HEK293 (cell line): ENCODE measurements around the gene PALD1.

Experiments used
- CTCF ChIA-PET: fragments of 350-600 bp; formaldehyde crosslinking; extraction: SDS; loops from one replicate; lab custom pipeline; 2021; ENCODE audit warnings: antibody characterized with exemption; lab: Yijun Ruan, JAX
- POLR2A ChIA-PET: fragments of 300-600 bp; formaldehyde crosslinking; extraction: SDS; loops from one replicate; lab custom pipeline; 2020; ENCODE audit warnings: antibody characterized with exemption, inconsistent platforms; lab: Yijun Ruan, JAX
- H3K27ac ChIP-seq: fragments of 200-500 bp; sonication (Bioruptor generic); 2 replicates; pipeline ENCODE4 v1.5.1; 2014; ENCODE audit warnings: low read depth, low read length, control low read depth, inconsistent platforms; ENCODE audit errors: extremely low read depth
- H3K36me3 ChIP-seq, 2 experiments: fragments of 200-500 bp in 1 of 2; sonication (Bioruptor generic) in 1 of 2; 1 replicate in 1 of 2; 2 replicates in 1 of 2; pipeline ENCODE4 v1.5.1; 2014 to 2017; ENCODE audit warnings: inconsistent platforms in 2 of 2, low read length in 2 of 2; ENCODE audit not compliant: control insufficient read depth in 2 of 2, insufficient read depth in 1 of 2
- H3K4me1 ChIP-seq: fragments of 200-500 bp; sonication (Bioruptor generic); 2 replicates; pipeline ENCODE4 v1.5.1; 2014; ENCODE audit warnings: mild to moderate bottlenecking, low read length, inconsistent platforms; ENCODE audit not compliant: control insufficient read depth, insufficient read depth
- H3K4me3 ChIP-seq: 2 replicates; pipeline ENCODE4 v1.5.1; 2011; ENCODE audit warnings: low read depth, mild to moderate bottlenecking, control low read depth, low read length, moderate library complexity
- H3K9me3 ChIP-seq: fragments of 200-500 bp; sonication (Bioruptor generic); 2 replicates; pipeline ENCODE4 v1.5.1; 2014; ENCODE audit warnings: low read depth, low read length, inconsistent platforms; ENCODE audit not compliant: control insufficient read depth, insufficient read depth
- BCL11B ChIP-seq: fragments of 450-650 bp; formaldehyde crosslinking; IDR thresholded peaks from 2 replicates; pipeline ENCODE4 v1.5.1; 2016; ENCODE audit warnings: low read depth, missing biosample characterization, missing genetic modification characterization
- KLF10 ChIP-seq: fragments of 450-650 bp; IDR thresholded peaks from 2 replicates; pipeline ENCODE4 v1.5.1; 2018; ENCODE audit warnings: missing biosample characterization, mild to moderate bottlenecking, missing genetic modification characterization
- KLF8 ChIP-seq: fragments of 450-650 bp; formaldehyde crosslinking; IDR thresholded peaks from 2 replicates; pipeline ENCODE4 v1.5.1; 2016; ENCODE audit warnings: missing biosample characterization, missing genetic modification characterization
- SCRT1 ChIP-seq: fragments of 450-650 bp; formaldehyde crosslinking; IDR thresholded peaks from 2 replicates; pipeline ENCODE4 v1.5.1; 2016; ENCODE audit warnings: missing biosample characterization, missing genetic modification characterization, borderline replicate concordance
- ZFP41 ChIP-seq: fragments of 450-650 bp; formaldehyde crosslinking; IDR thresholded peaks from 2 replicates; pipeline ENCODE4 v1.5.1; 2016; ENCODE audit warnings: missing biosample characterization, missing genetic modification characterization, borderline replicate concordance
- ZNF10 ChIP-seq: fragments of 450-650 bp; formaldehyde crosslinking; IDR thresholded peaks from 2 replicates; pipeline ENCODE4 v1.5.1; 2017; ENCODE audit warnings: missing biosample characterization, missing genetic modification characterization
- ZNF157 ChIP-seq: fragments of 450-650 bp; formaldehyde crosslinking; IDR thresholded peaks from 2 replicates; pipeline ENCODE4 v1.5.1; 2016; ENCODE audit warnings: missing biosample characterization, missing genetic modification characterization
- ZNF174 ChIP-seq: fragments of 450-650 bp; formaldehyde crosslinking; IDR thresholded peaks from 2 replicates; pipeline ENCODE4 v1.5.0; 2017; ENCODE audit warnings: missing biosample characterization, mild to moderate bottlenecking, missing genetic modification characterization
- ZNF214 ChIP-seq: fragments of 450-650 bp; formaldehyde crosslinking; IDR thresholded peaks from 2 replicates; pipeline ENCODE4 v1.5.1; 2017; ENCODE audit warnings: missing biosample characterization, mild to moderate bottlenecking, missing genetic modification characterization, borderline replicate concordance
- ZNF239 ChIP-seq: fragments of 450-650 bp; formaldehyde crosslinking; IDR thresholded peaks from 2 replicates; pipeline ENCODE4 v1.5.1; 2016; ENCODE audit warnings: missing biosample characterization, missing genetic modification characterization
- ZNF24 ChIP-seq: fragments of 450-650 bp; formaldehyde crosslinking; IDR thresholded peaks from 2 replicates; pipeline ENCODE4 v1.5.1; 2016; ENCODE audit warnings: missing biosample characterization, missing genetic modification characterization
- ZNF302 ChIP-seq: fragments of 450-650 bp; formaldehyde crosslinking; IDR thresholded peaks from 2 replicates; pipeline ENCODE4 v1.5.1; 2016; ENCODE audit warnings: missing biosample characterization, missing genetic modification characterization, low read depth
- ZNF510 ChIP-seq: fragments of 450-650 bp; formaldehyde crosslinking; IDR thresholded peaks from 2 replicates; pipeline ENCODE4 v1.5.1; 2018; ENCODE audit warnings: mild to moderate bottlenecking, missing genetic modification characterization, missing biosample characterization; ENCODE audit not compliant: insufficient replicate concordance
- ZNF549 ChIP-seq: fragments of 450-650 bp; IDR thresholded peaks from 2 replicates; pipeline ENCODE4 v1.5.1; 2018; ENCODE audit warnings: missing biosample characterization, missing genetic modification characterization, mild to moderate bottlenecking, inconsistent platforms, moderate library complexity
- ZNF571 ChIP-seq: fragments of 450-650 bp; formaldehyde crosslinking; IDR thresholded peaks from 2 replicates; pipeline ENCODE4 v1.5.0; 2017; ENCODE audit warnings: missing biosample characterization, missing genetic modification characterization
- ZNF623 ChIP-seq: fragments of 450-650 bp; formaldehyde crosslinking; IDR thresholded peaks from 2 replicates; pipeline ENCODE4 v1.5.1; 2016; ENCODE audit warnings: missing biosample characterization, missing genetic modification characterization
- ZNF791 ChIP-seq: fragments of 450-650 bp; formaldehyde crosslinking; IDR thresholded peaks from 2 replicates; pipeline ENCODE4 v1.5.1; 2016; ENCODE audit warnings: missing biosample characterization, missing genetic modification characterization
- ZNF830 ChIP-seq: fragments of 450-650 bp; IDR thresholded peaks from 2 replicates; pipeline ENCODE4 v1.5.0; 2018; ENCODE audit warnings: missing biosample characterization, missing genetic modification characterization, low read depth, mild to moderate bottlenecking, moderate library complexity
- ZSCAN23 ChIP-seq: fragments of 450-650 bp; formaldehyde crosslinking; IDR thresholded peaks from 2 replicates; pipeline ENCODE4 v1.5.1; 2016; ENCODE audit warnings: missing biosample characterization, missing genetic modification characterization
- ZXDB ChIP-seq: fragments of 450-650 bp; formaldehyde crosslinking; IDR thresholded peaks from 2 replicates; pipeline ENCODE4 v1.5.1; 2016; ENCODE audit warnings: missing biosample characterization, missing genetic modification characterization
- TF ChIP-seq, protein P1 (sequence below): fragments of 450-650 bp; formaldehyde crosslinking; IDR thresholded peaks from 2 replicates; pipeline ENCODE4 v1.5.1; 2016; ENCODE audit warnings: missing biosample characterization, missing genetic modification characterization
- TF ChIP-seq, protein P2 (sequence below): fragments of 450-650 bp; formaldehyde crosslinking; IDR thresholded peaks from 2 replicates; pipeline ENCODE4 v1.5.1; 2016; ENCODE audit warnings: missing biosample characterization, missing genetic modification characterization, borderline replicate concordance
- TF ChIP-seq, protein P3 (sequence below): fragments of 450-650 bp; formaldehyde crosslinking; IDR thresholded peaks from 2 replicates; pipeline ENCODE4 v1.5.1; 2017; ENCODE audit warnings: missing biosample characterization, missing genetic modification characterization

The PALD1 gene

DNA sequence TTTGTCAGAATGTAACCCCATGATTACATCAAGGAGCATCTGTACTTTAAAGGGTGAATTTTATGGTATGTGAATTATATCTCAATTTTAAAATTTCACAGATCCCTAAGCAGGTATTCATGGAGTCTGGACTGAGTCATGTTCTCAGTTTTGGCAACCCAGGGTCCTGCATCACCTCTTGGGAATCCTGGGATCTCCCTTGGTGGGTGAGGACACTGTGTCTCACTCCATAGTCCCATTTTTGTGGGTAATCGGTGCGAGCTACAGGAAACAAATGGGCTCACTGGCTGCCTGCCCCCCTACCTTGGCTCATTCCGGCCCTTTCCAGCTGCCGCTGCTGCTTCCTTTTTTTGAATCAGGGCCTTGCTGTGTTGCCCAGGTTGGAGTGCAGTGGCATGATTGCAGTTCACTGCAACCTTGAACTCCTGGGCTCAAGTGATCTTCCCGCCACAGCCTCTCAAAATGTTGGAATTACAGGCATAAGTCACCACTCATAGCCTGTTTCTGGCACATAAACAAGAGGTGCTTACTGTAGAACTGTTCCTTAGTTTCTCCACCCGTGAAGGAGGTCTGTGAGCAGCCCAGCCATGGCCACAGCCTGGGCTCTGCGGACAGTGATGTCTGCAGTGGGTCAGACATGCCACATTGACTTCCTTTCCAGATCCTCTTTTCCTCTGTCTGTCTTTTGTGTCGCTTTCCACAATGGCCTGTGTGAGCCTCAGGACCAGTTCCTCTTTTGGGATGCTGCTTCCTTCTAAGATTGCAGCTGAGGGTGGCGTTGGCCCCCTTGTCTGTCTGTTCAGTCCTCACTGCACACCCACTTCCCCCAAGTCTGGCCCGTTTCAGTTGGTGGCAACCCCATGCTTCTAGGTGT, 14.5 kb downstream of the PALD1 start (continued):
- no peak for TF ChIP-seq ZNF10 (tag by site-specific recombination)
- TF ChIP-seq, protein P1, sequence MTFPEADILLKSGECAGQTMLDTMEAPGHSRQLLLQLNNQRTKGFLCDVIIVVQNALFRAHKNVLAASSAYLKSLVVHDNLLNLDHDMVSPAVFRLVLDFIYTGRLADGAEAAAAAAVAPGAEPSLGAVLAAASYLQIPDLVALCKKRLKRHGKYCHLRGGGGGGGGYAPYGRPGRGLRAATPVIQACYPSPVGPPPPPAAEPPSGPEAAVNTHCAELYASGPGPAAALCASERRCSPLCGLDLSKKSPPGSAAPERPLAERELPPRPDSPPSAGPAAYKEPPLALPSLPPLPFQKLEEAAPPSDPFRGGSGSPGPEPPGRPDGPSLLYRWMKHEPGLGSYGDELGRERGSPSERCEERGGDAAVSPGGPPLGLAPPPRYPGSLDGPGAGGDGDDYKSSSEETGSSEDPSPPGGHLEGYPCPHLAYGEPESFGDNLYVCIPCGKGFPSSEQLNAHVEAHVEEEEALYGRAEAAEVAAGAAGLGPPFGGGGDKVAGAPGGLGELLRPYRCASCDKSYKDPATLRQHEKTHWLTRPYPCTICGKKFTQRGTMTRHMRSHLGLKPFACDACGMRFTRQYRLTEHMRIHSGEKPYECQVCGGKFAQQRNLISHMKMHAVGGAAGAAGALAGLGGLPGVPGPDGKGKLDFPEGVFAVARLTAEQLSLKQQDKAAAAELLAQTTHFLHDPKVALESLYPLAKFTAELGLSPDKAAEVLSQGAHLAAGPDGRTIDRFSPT (tag by site-specific recombination), result no peak
- TF ChIP-seq ZNF157, result no peak
- no peak for TF ChIP-seq ZNF571 (tag by site-specific recombination)
- TF ChIP-seq KLF8, result no peak
- TF ChIP-seq ZNF239 (tag by site-specific recombination), result no peak
- no peak for TF ChIP-seq ZNF791 (tag by site-specific recombination)
- TF ChIP-seq, all 188 proteins: peak for 0

DNA sequence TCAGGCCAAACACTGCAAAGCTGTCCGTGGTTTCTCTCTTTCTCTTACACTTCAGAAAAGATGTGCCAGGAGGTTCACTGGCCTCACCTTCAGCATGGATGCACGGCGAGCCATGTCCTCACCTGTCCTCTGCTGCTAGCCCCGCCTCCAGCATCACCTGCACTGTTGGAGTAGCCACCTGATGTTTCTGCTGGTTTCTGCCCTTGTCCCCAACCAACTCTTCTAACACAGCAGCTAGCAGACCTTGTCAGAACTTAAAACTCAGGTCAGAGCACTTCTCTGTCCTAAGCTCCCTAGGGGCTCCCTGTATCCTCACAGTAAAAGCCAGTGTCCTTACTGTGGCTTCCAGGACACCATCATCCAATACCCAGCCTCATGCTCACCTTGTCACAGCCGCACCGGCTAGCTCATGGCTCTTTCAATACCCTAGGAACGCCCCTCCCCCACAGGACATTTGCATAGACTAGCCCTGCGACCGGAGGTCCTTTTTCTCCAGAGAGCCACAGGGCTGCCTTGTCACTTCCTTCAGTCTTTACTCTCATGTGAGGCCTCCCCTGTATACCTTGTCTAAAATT, 15.2 kb downstream of the PALD1 start:
- Histone ChIP-seq H3K4me3 (no peak overlapping the region), H3K4me1 (peaks cover 3% of the 10 kb centered on the region), H3K27ac (no peak overlapping the region), H3K36me3 (peaks cover 0 to 4% of the 10 kb centered on the region in 2 experiments; a peak in 1 of 3 replicates), H3K9me3 (no peaks in the 10 kb centered on the region)
- POLR2A ChIA-PET, result no interaction called here
- TF ChIP-seq ZFP41, result no peak
- TF ChIP-seq ZNF623 (tag by site-specific recombination), result peak; percentile 10; the same call in 1 of the 2 replicates
- CTCF ChIA-PET, result interaction anchor here (1.2 to 2.4 kb wide), 2 partner anchors 32 to 56 kb away, joined by 3 to 9 read pairs; no protein-coding TSS in a partner anchor

DNA sequence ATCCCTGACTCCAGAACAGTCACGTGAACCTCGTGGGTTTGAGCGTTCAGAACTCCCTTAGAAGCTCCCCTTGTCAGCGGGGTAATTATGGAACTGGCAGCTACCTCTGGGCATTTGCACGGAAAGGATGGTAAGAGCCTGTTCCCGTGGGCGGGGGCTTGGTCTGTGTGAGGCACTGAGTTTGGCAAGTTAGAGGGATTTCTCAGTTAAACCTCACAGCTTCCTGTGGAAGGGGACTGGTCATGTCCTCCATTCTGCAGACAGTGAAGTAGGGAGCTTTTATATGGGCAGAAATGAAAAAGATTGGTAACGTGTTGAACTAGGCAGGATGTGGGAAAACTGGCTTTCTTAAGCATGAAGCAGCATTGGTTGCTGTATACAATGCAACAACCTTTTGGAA, 16.0 kb downstream of the PALD1 start:
- ChIA-PET POLR2A (no interaction called here), CTCF (interaction anchor here (0.6 to 2.4 kb wide), 4 partner anchors 33 to 264 kb away, joined by 3 to 9 read pairs (median 3); no protein-coding TSS in a partner anchor)
- no peaks in the 10 kb centered on the region for H3K9me3 ChIP-seq
- peaks cover 3% of the 10 kb centered on the region for H3K4me1 ChIP-seq
- H3K36me3 ChIP-seq, result peaks cover 3 to 5% of the 10 kb centered on the region in 2 experiments; a peak in 2 of 3 replicates
- peak; percentile 76 for TF ChIP-seq ZNF623 (tag by site-specific recombination)
- no peak for TF ChIP-seq ZNF830 (tag by site-specific recombination)
- no peak overlapping the region for H3K4me3 ChIP-seq
- H3K27ac ChIP-seq, result no peak overlapping the region

DNA sequence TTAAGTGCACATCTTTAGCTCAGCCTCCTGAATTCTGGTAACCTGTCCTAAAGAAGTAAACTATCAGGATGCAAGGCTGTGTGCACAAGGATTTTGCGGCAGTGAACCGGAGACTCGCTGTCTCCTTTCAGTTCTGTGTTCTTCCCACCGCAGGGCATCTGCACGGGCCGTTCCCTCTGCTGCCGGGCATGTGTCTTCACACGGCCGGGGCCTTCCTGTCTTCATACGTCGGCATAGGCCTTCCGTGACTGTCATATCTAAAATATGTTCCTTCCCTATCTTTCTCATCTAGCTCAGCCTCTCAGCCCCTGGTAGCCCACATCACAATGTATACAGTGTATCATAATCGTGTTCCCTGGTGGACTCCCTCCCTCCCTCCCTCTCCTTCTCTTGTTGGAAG, 16.4 kb downstream of the PALD1 start:
- Histone ChIP-seq H3K4me3 (no peak overlapping the region), H3K36me3 (peaks cover 3 to 5% of the 10 kb centered on the region in 2 experiments; a peak in 2 of 3 replicates), H3K27ac (no peak overlapping the region), H3K9me3 (no peaks in the 10 kb centered on the region), H3K4me1 (peaks cover 3% of the 10 kb centered on the region)
- ChIA-PET CTCF (interaction anchor here (0.6 to 2.4 kb wide), 3 partner anchors 34 to 265 kb away, joined by 3 to 9 read pairs (median 3); no protein-coding TSS in a partner anchor), POLR2A (no interaction called here)
- no peak for TF ChIP-seq ZNF24
- TF ChIP-seq, protein P2, sequence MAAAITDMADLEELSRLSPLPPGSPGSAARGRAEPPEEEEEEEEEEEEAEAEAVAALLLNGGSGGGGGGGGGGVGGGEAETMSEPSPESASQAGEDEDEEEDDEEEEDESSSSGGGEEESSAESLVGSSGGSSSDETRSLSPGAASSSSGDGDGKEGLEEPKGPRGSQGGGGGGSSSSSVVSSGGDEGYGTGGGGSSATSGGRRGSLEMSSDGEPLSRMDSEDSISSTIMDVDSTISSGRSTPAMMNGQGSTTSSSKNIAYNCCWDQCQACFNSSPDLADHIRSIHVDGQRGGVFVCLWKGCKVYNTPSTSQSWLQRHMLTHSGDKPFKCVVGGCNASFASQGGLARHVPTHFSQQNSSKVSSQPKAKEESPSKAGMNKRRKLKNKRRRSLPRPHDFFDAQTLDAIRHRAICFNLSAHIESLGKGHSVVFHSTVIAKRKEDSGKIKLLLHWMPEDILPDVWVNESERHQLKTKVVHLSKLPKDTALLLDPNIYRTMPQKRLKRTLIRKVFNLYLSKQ (tag by site-specific recombination), result no peak
- no peak for TF ChIP-seq KLF10
- TF ChIP-seq ZNF214 (tag by site-specific recombination), result no peak
- no peak for TF ChIP-seq ZNF174 (tag by site-specific recombination)
- no peak for TF ChIP-seq ZNF549
- TF ChIP-seq, protein P3, sequence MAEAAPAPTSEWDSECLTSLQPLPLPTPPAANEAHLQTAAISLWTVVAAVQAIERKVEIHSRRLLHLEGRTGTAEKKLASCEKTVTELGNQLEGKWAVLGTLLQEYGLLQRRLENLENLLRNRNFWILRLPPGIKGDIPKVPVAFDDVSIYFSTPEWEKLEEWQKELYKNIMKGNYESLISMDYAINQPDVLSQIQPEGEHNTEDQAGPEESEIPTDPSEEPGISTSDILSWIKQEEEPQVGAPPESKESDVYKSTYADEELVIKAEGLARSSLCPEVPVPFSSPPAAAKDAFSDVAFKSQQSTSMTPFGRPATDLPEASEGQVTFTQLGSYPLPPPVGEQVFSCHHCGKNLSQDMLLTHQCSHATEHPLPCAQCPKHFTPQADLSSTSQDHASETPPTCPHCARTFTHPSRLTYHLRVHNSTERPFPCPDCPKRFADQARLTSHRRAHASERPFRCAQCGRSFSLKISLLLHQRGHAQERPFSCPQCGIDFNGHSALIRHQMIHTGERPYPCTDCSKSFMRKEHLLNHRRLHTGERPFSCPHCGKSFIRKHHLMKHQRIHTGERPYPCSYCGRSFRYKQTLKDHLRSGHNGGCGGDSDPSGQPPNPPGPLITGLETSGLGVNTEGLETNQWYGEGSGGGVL (tag by site-specific recombination), result no peak
- TF ChIP-seq ZNF510, result no peak
- TF ChIP-seq ZXDB (tag by site-specific recombination), result no peak
- no peak for TF ChIP-seq ZSCAN23
- no peak for TF ChIP-seq BCL11B (tag by site-specific recombination)
- TF ChIP-seq ZNF302, result no peak
- TF ChIP-seq SCRT1 (tag by site-specific recombination), result no peak
